Colonic mucosa (tissue), 4 donors: ENCODE data around the gene GFRA1. TPM values are rescaled to one million over a fixed set of nuclear protein-coding genes. Genes with fewer than 3 reads are reported as not detected.

Experiments
- DNase-seq: peaks from one replicate; pipeline ENCODE4 v3.0.0-alpha.2; 2020
- H3K27ac ChIP-seq: fragments of 200-600 bp; one replicate; pipeline ENCODE4 v1.8.0; 2021
- H3K27me3 ChIP-seq: fragments of 200-600 bp; one replicate; pipeline ENCODE4 v1.8.0; 2021
- H3K36me3 ChIP-seq: fragments of 200-600 bp; one replicate; pipeline ENCODE4 v1.8.0; 2021
- H3K4me1 ChIP-seq: fragments of 200-600 bp; one replicate; pipeline ENCODE4 v1.8.0; 2021; ENCODE audit warnings: mild to moderate bottlenecking
- H3K4me3 ChIP-seq: fragments of 200-600 bp; one replicate; pipeline ENCODE4 v1.8.0; 2021
- H3K9ac ChIP-seq, 2 donors: one replicate each; pipeline ENCODE4 v1.7.0; 2013; ENCODE audit warnings: control low read depth in 2 of 2, low read depth in 2 of 2, low read length in 2 of 2
- H3K9me3 ChIP-seq: fragments of 200-600 bp; one replicate; pipeline ENCODE4 v1.8.0; 2021
- intact Hi-C: fragments of 100-400 bp; cut with DNase I; formaldehyde crosslinking; loops from one replicate; pipeline ENCODE4 v1.14.1; 2022
- total RNA-seq, 2 donors: library from RNA; stranded (reverse); fragmentation: NEBNext Ultra II Directional in 1 of 2; extraction: Animal tissue kit (Norgen Biotek cat#: 25700) in 1 of 2; gene quantifications; one replicate each; pipeline ENCODE4 v1.2.1, GENCODE V29; 2021
- TF ChIP-seq, protein P1 (sequence below): fragments of 200-600 bp; IDR thresholded peaks from one replicate; pipeline ENCODE4 v1.8.0; 2022; ENCODE audit warnings: antibody characterized with exemption, mild to moderate bottlenecking
- donor health status: healthy.
- donor health status: DM: no; HTN: no; CAD: no.
- donor health status: DM: no; HTN: no; CAD: no.

GFRA1 gene
- total RNA-seq, 2 donors from 2014 or later: 1.0 to 4.9 TPM

DNA sequence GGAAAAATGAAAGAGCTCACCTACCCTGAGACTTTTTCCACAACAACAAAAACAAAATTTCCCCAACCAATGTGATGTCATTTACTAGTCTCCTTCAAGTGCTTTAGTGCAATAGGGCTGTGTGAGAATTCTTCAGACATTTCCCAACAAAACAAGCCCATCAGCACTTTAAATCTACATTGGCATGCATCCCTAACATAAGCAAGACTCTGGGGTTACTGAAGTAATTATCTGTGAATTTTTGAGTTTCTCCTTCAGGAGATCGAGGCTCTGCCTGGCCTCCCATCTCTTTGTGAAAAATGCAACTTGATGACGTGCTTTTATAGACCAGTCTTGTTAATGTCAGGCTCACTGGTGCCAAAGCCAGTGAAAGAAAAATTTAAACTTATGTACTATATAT, 255.6 kb downstream of the GFRA1 start:
- Histone ChIP-seq H3K9ac (no peak overlapping the region), H3K4me1 (no peaks in the 10 kb centered on the region), H3K27ac (no peak overlapping the region), H3K9me3 (no peaks in the 10 kb centered on the region), H3K27me3 (no peaks in the 10 kb centered on the region), H3K36me3 (no peaks in the 10 kb centered on the region), H3K4me3 (no peak overlapping the region)
- TF ChIP-seq, protein P1, sequence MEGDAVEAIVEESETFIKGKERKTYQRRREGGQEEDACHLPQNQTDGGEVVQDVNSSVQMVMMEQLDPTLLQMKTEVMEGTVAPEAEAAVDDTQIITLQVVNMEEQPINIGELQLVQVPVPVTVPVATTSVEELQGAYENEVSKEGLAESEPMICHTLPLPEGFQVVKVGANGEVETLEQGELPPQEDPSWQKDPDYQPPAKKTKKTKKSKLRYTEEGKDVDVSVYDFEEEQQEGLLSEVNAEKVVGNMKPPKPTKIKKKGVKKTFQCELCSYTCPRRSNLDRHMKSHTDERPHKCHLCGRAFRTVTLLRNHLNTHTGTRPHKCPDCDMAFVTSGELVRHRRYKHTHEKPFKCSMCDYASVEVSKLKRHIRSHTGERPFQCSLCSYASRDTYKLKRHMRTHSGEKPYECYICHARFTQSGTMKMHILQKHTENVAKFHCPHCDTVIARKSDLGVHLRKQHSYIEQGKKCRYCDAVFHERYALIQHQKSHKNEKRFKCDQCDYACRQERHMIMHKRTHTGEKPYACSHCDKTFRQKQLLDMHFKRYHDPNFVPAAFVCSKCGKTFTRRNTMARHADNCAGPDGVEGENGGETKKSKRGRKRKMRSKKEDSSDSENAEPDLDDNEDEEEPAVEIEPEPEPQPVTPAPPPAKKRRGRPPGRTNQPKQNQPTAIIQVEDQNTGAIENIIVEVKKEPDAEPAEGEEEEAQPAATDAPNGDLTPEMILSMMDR: no peak
- DNase-seq: no peak
- intact Hi-C loops: no loop called here

DNA sequence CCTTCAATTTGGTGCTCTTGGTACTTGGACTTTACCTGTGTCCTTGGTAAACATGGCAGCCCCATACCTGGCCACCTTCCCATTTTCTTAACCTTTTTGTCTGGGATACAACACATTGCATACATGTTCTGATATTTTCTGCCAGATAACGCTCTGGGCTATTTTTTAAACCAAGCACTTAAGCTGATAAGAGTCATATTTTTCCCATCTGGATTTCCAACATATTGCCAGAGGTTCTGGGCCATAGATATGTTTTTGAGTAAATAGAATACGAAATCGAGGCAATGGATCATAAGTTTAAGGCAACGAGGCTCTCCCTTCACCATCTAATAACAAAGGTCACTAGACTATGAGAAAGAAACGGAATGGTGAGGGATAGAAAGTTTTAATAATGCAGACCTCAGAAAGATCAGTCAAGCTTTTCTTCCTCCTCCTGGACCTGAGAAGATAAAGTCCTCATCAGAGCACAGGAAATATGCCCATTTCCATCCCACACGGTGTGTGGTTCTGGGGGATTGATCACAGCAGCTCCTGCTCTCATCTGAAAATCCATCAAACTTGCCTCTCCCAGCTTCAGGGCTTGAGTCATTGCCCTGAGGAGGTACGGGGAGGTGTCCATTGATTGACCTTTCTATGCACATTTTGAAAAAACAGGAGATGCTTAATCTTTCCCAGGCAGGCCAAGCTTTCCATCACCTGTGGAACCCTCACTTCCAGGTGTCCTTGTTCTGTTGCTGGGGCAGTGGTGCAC, 257.2 kb downstream of the GFRA1 start:
- no peak overlapping the region for H3K27ac ChIP-seq
- H3K4me1 ChIP-seq: no peaks in the 10 kb centered on the region
- no peak for DNase-seq
- intact Hi-C loops: no loop called here
- no peak overlapping the region for H3K4me3 ChIP-seq
- no peaks in the 10 kb centered on the region for H3K9me3 ChIP-seq
- no peaks in the 10 kb centered on the region for H3K36me3 ChIP-seq
- no peak overlapping the region for H3K9ac ChIP-seq
- no peaks in the 10 kb centered on the region for H3K27me3 ChIP-seq
- TF ChIP-seq, protein P1: no peak

DNA sequence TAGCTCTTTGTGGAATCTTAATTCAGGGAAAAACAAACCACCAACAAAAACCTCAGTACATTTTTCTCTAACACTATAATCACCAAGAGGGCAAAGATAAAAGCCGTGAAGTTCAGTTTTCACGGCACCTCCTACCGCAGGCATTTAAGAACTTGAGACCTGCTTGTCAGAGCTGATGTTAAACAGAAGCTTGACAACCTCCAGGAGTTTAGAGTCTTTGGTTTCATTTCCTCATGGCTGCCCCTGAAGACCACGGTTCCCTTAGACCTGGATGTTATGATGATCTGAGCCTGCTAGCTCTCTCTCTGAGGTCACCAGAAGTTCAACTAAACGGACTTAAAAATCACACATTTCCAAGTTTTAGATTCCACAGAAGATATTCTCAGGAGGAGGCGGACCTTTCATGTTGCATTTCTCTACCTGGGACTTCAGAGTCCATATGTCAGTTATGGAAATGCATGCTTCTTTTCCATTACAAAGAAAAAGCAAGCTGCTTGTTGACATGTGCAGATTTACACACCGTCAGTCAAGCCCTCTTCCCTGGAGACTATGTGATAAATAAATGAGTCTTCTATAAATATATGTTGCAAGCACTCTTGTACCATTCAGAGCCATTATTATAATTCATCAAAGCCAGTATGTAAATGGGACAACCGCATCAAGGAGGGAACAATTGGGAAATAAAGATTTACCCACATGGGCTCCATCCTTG, 258.0 kb downstream of the GFRA1 start:
- Histone ChIP-seq H3K9ac (no peak overlapping the region), H3K4me3 (no peak overlapping the region), H3K27me3 (no peaks in the 10 kb centered on the region), H3K27ac (no peak overlapping the region), H3K36me3 (no peaks in the 10 kb centered on the region), H3K4me1 (no peaks in the 10 kb centered on the region), H3K9me3 (no peaks in the 10 kb centered on the region)
- intact Hi-C loops: no loop called here
- TF ChIP-seq, protein P1: no peak
- DNase-seq: no peak

DNA sequence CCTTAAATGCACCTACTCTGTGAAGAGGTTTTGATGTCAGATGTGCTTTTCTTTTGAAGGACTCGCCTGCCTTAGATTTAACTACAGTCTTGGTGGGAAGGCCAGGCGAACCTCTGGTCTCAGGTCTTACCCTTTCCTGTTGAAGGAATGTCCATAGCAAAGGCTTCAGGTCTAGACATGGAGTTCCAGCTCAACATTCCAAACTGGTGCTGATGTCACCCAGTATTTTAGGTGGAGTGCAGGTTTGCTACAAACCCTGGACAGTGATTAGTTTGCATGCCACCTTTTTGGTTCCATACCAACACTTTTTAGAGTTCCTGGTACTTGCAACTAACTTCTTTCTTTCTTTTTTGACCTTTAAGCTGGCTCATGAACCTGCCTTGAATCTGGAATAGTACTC, 258.7 kb downstream of the GFRA1 start:
- TF ChIP-seq, protein P1: no peak
- H3K27me3 ChIP-seq: no peaks in the 10 kb centered on the region
- no peak overlapping the region for H3K9ac ChIP-seq
- no peak overlapping the region for H3K4me3 ChIP-seq
- no peaks in the 10 kb centered on the region for H3K36me3 ChIP-seq
- H3K27ac ChIP-seq: no peak overlapping the region
- intact Hi-C loops: no loop called here
- no peaks in the 10 kb centered on the region for H3K9me3 ChIP-seq
- no peaks in the 10 kb centered on the region for H3K4me1 ChIP-seq
- no peak for DNase-seq

DNA sequence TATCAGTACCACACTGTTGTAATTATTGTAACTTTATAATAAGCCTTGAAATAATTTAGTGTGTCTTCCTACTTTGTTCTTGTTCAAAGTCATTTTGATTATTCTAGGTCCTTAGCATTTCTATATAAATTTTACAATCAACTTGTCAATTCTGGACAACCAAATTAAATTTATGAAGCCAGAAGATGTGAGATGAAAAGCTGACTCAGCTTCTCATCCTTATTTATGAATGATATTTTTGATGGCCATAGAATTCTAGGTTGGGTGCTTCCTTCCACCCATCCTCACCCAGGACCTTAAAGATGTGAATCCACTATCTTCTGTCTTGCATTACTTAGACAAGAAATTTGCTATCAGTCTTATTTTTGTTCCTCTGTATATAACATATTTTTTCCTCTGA, 261.1 kb downstream of the GFRA1 start:
- H3K9ac ChIP-seq: no peak overlapping the region
- no peak for DNase-seq
- no peak overlapping the region for H3K4me3 ChIP-seq
- H3K36me3 ChIP-seq: no peaks in the 10 kb centered on the region
- no peak overlapping the region for H3K27ac ChIP-seq
- intact Hi-C loops: no loop called here
- TF ChIP-seq, protein P1: no peak
- H3K27me3 ChIP-seq: no peaks in the 10 kb centered on the region
- no peaks in the 10 kb centered on the region for H3K4me1 ChIP-seq
- no peaks in the 10 kb centered on the region for H3K9me3 ChIP-seq
